Right ventricle myocardium superior (tissue), 1 donor: Measurements from ENCODE around the gene LRRFIP2. TPM values are rescaled to one million over a fixed set of nuclear protein-coding genes. Genes with fewer than 3 reads are reported as not detected.
"Not testable (repeated sequence)": the region's sequence is repeated elsewhere in the genome, so short reads cannot be mapped to it uniquely, and the experiment has no call there.

Experiments used
- ATAC-seq: fragments of 200-7000 bp; cut with Tn5 transposase; one replicate; pipeline ENCODE4 v1.9.1; 2020; ENCODE audit warnings: mild to moderate bottlenecking; ENCODE audit not compliant: poor library complexity
- DNase-seq: peaks from one replicate; pipeline ENCODE4 v3.0.0-alpha.2; 2020
- intact Hi-C: fragments of 100-400 bp; cut with DNase I; formaldehyde crosslinking; loops from one replicate; pipeline ENCODE4 v1.11.2; 2022
- long read RNA-seq: library from polyadenylated mRNA; unstranded; transcript quantifications from one replicate; pipeline ENCODE4 v2.0.0, GENCODE V29; 2021
- total RNA-seq: library from RNA; stranded (reverse); fragmentation: NEBNext Ultra II Directional; extraction: Animal tissue kit (Norgen Biotek cat#: 25700); gene quantifications from one replicate; pipeline ENCODE4 v1.2.1, GENCODE V29; 2021
- donor health status: DM: no; HTN: yes; CAD: no; lungs with severe emphysema.

Gene LRRFIP2
- total RNA-seq, result 150 TPM
- long read RNA-seq, transcript LRRFIP2-205 (15 exons, 2,522 nt), result major isoform, 6 of 342 reads
- long read RNA-seq, partial matches to known transcripts, result 33 of 342 reads
- long read RNA-seq, other reads (novel, unspliced or antisense), result 299 of 342 reads

- DNase-seq (no peak), ATAC-seq (no peak)
- intact Hi-C loops, result no loop called here
Measured at GRCh38 chr3:37174532-37175126, at the start of gene LRRFIP2. LRRFIP2 (minus strand) TSS chr3:37174582; CDS start chr3:37148983, 25,599 bp downstream.

- no peak for ATAC-seq
- DNase-seq, result no peak
- intact Hi-C loops, result no loop called here
Measured at GRCh38 chr3:37223576-37223975, 49.2 kb upstream of the LRRFIP2 start.

- DNase-seq, result no peak
- no peak for ATAC-seq
- intact Hi-C loops, result no loop called here
Measured at GRCh38 chr3:37223141-37223558, 48.8 kb upstream of the LRRFIP2 start.

- intact Hi-C loops, ATAC-seq: not testable (repeated sequence)
Measured at GRCh38 chr3:37222542-37222941, 48.2 kb upstream of the LRRFIP2 start.

GRCh38 chr3:37221407-37221806 lies 47.0 kb upstream of the LRRFIP2 start:
- ATAC-seq (no peak), DNase-seq (no peak)
- intact Hi-C loops, result no loop called here

More at GRCh38 chr3:37222542-37222941, 48.2 kb upstream of the LRRFIP2 start:
- not testable (repeated sequence) for DNase-seq

GRCh38 chr3:37219266-37219665 lies 44.9 kb upstream of the LRRFIP2 start:
- no peak for DNase-seq
- ATAC-seq, result no peak
- intact Hi-C loops, result loop anchor here (10.0 kb wide), 1 partner anchor 194 kb away; no protein-coding TSS in a partner anchor

- peak; percentile 63 for ATAC-seq
- peak; percentile 59 for DNase-seq
- intact Hi-C loops, result loop anchor here (10.0 kb wide), 1 partner anchor 193 kb away; no protein-coding TSS in a partner anchor
Measured at GRCh38 chr3:37218206-37218605, 43.8 kb upstream of the LRRFIP2 start.

- intact Hi-C loops, result loop anchor here (10.0 kb wide), 1 partner anchor 192 kb away; no protein-coding TSS in a partner anchor
- DNase-seq (no peak), ATAC-seq (no peak)
Measured at GRCh38 chr3:37217098-37217849, 42.9 kb upstream of the LRRFIP2 start.

GRCh38 chr3:37216597-37217097 lies 42.3 kb upstream of the LRRFIP2 start:
- intact Hi-C loops, result loop anchor here (10.0 kb wide), 1 partner anchor 192 kb away; no protein-coding TSS in a partner anchor
- ATAC-seq (no peak), DNase-seq (no peak)

- DNase-seq, result no peak
- intact Hi-C loops, result loop anchor here (10.0 kb wide), 1 partner anchor 189 kb away; no protein-coding TSS in a partner anchor
- no peak for ATAC-seq
Measured at GRCh38 chr3:37214076-37214475, 39.7 kb upstream of the LRRFIP2 start.

- intact Hi-C loops, result loop anchor here (10.0 kb wide), 1 partner anchor 185 kb away; no protein-coding TSS in a partner anchor
- ATAC-seq (peak; percentile 73), DNase-seq (no peak)
Measured at GRCh38 chr3:37210230-37210629, 35.8 kb upstream of the LRRFIP2 start.

GRCh38 chr3:37208576-37208975 lies 34.2 kb upstream of the LRRFIP2 start:
- ATAC-seq, DNase-seq, intact Hi-C loops: not testable (repeated sequence)

GRCh38 chr3:37208008-37208407 lies 33.6 kb upstream of the LRRFIP2 start:
- ATAC-seq, intact Hi-C loops, DNase-seq: not testable (repeated sequence)

- ATAC-seq, DNase-seq, intact Hi-C loops: not testable (repeated sequence)
Measured at GRCh38 chr3:37206041-37206440, 31.7 kb upstream of the LRRFIP2 start.

GRCh38 chr3:37204314-37204713 lies 29.9 kb upstream of the LRRFIP2 start:
- DNase-seq (no peak), ATAC-seq (no peak)
- intact Hi-C loops, result no loop called here

- DNase-seq, result no peak
- intact Hi-C loops, result no loop called here
- ATAC-seq, result peak; percentile 68
Measured at GRCh38 chr3:37202035-37202434, 27.7 kb upstream of the LRRFIP2 start.

GRCh38 chr3:37200141-37200540 lies 25.8 kb upstream of the LRRFIP2 start:
- no peak for ATAC-seq
- DNase-seq, result no peak
- intact Hi-C loops, result no loop called here

- intact Hi-C loops, result no loop called here
- ATAC-seq (no peak), DNase-seq (no peak)
Measured at GRCh38 chr3:37198996-37199395, 24.6 kb upstream of the LRRFIP2 start.

- DNase-seq, result no peak
- intact Hi-C loops, result no loop called here
- ATAC-seq, result no peak
Measured at GRCh38 chr3:37198547-37198946, 24.2 kb upstream of the LRRFIP2 start.
